Liver (tissue), 9 donors: ENCODE measurements around the gene DHRSX. TPM values are rescaled to one million over a fixed set of nuclear protein-coding genes. Genes with fewer than 3 reads are reported as not detected.

Experiments
- DNase-seq: peaks from one replicate; pipeline ENCODE4 v3.0.0-alpha.2; 2017; ENCODE audit warnings: low spot score
- H3K27ac ChIP-seq, 2 donors: one replicate each; pipeline ENCODE4 v1.7.0; 2013; ENCODE audit warnings: inconsistent platforms in 2 of 2, low read length in 2 of 2, control low read depth in 1 of 2, low read depth in 1 of 2, mild to moderate bottlenecking in 1 of 2
- H3K27me3 ChIP-seq, 4 donors: one replicate each; pipeline versions ENCODE4 v1.6.1 to v1.7.0; 2013; ENCODE audit warnings: low read length in 3 of 4, inconsistent platforms in 1 of 4, mild to moderate bottlenecking in 1 of 4, moderate library complexity in 1 of 4; ENCODE audit not compliant: control insufficient read depth in 4 of 4, insufficient read depth in 4 of 4
- H3K36me3 ChIP-seq, 4 donors: one replicate each; pipeline versions ENCODE4 v1.6.1 to v1.7.0; 2013; ENCODE audit warnings: low read length in 3 of 4, mild to moderate bottlenecking in 3 of 4, low read depth in 1 of 4, moderate library complexity in 1 of 4; ENCODE audit not compliant: control insufficient read depth in 4 of 4, insufficient read depth in 3 of 4
- H3K4me1 ChIP-seq, 4 donors: one replicate each; pipeline versions ENCODE4 v1.6.1 to v1.7.0; 2013; ENCODE audit warnings: low read length in 3 of 4, mild to moderate bottlenecking in 3 of 4, moderate library complexity in 1 of 4; ENCODE audit not compliant: control insufficient read depth in 4 of 4, insufficient read depth in 4 of 4
- H3K4me3 ChIP-seq, 3 donors: one replicate each; pipeline versions ENCODE4 v1.6.1 to v1.7.0; 2013; ENCODE audit warnings: low read length in 3 of 3, control low read depth in 1 of 3, low read depth in 1 of 3, mild to moderate bottlenecking in 1 of 3
- H3K9ac ChIP-seq, 2 donors: one replicate each; pipeline ENCODE4 v1.7.0; 2013; ENCODE audit warnings: low read length in 2 of 2, mild to moderate bottlenecking in 2 of 2, moderate library complexity in 2 of 2, control low read depth in 1 of 2, low read depth in 1 of 2
- H3K9me3 ChIP-seq, 4 donors: one replicate each; pipeline versions ENCODE4 v1.6.1 to v1.7.0; 2013; ENCODE audit warnings: low read length in 3 of 4; ENCODE audit not compliant: control insufficient read depth in 4 of 4
- ATF3 ChIP-seq: IDR thresholded peaks from 2 replicates; pipeline ENCODE4 v1.6.1; 2016; ENCODE audit warnings: antibody characterized with exemption
- CTCF ChIP-seq: fragments of 150-350 bp; IDR thresholded peaks from 2 replicates; pipeline ENCODE4 v1.5.1; 2017; ENCODE audit warnings: improper control_type of control experiment, low read depth, low read length; ENCODE audit not compliant: missing input control
- EGR1 ChIP-seq, 2 donors: IDR thresholded peaks; 2 replicates each; pipeline ENCODE4 v1.6.1; 2016 to 2018; ENCODE audit warnings: antibody characterized with exemption in 2 of 2, low read depth in 2 of 2
- FOXA1 ChIP-seq: IDR thresholded peaks from 2 replicates; pipeline ENCODE4 v1.6.1; 2016; ENCODE audit warnings: antibody characterized with exemption
- FOXA2 ChIP-seq: IDR thresholded peaks from 2 replicates; pipeline ENCODE4 v1.6.1; 2016; ENCODE audit warnings: antibody characterized with exemption
- GABPA ChIP-seq, 2 donors: IDR thresholded peaks in 1 of 2; conservative IDR thresholded peaks in 1 of 2; 2 replicates each; pipeline ENCODE4 v1.6.1; 2016; ENCODE audit warnings: antibody characterized with exemption in 2 of 2, mild to moderate bottlenecking in 1 of 2, moderate library complexity in 1 of 2
- HNF4A ChIP-seq, 2 donors: conservative IDR thresholded peaks; 2 replicates each; pipeline ENCODE4 v1.6.1; 2016; ENCODE audit warnings: antibody characterized with exemption in 2 of 2, mild to moderate bottlenecking in 2 of 2
- HNF4G ChIP-seq: IDR thresholded peaks from 2 replicates; pipeline ENCODE4 v1.6.1; 2016; ENCODE audit warnings: antibody characterized with exemption
- JUND ChIP-seq, 2 donors: IDR thresholded peaks; 2 replicates each; pipeline ENCODE4 v1.6.1; 2016; ENCODE audit warnings: antibody characterized with exemption in 2 of 2
- MAX ChIP-seq: IDR thresholded peaks from 2 replicates; pipeline ENCODE4 v1.6.1; 2016; ENCODE audit warnings: antibody characterized with exemption
- NR2F2 ChIP-seq: IDR thresholded peaks from 2 replicates; pipeline ENCODE4 v1.6.1; 2016; ENCODE audit warnings: antibody characterized with exemption
- RAD21 ChIP-seq, 2 donors: IDR thresholded peaks; 2 replicates each; pipeline ENCODE4 v1.6.1; 2016; ENCODE audit warnings: antibody characterized with exemption in 2 of 2, mild to moderate bottlenecking in 2 of 2
- REST ChIP-seq: IDR thresholded peaks from 2 replicates; pipeline ENCODE4 v1.6.1; 2016; ENCODE audit warnings: antibody characterized with exemption, mild to moderate bottlenecking
- RXRA ChIP-seq, 2 donors: IDR thresholded peaks; 2 replicates each; pipeline ENCODE4 v1.6.1; 2017 to 2018; ENCODE audit warnings: antibody characterized with exemption in 2 of 2, mild to moderate bottlenecking in 1 of 2
- SP1 ChIP-seq: IDR thresholded peaks from 2 replicates; pipeline ENCODE4 v1.6.1; 2018; ENCODE audit warnings: antibody characterized with exemption, mild to moderate bottlenecking
- TAF1 ChIP-seq: conservative IDR thresholded peaks from 2 replicates; pipeline ENCODE4 v1.6.1; 2016; ENCODE audit warnings: antibody characterized with exemption, mild to moderate bottlenecking
- YY1 ChIP-seq: IDR thresholded peaks from 2 replicates; pipeline ENCODE4 v1.6.1; 2016; ENCODE audit warnings: antibody characterized with exemption, mild to moderate bottlenecking
- ZBTB33 ChIP-seq: IDR thresholded peaks from 2 replicates; pipeline ENCODE4 v1.6.1; 2016; ENCODE audit warnings: antibody characterized with exemption
- WGBS: extraction: QIAGEN DNeasy Blood & Tissue Kit; methylation state at CpG from one replicate; pipeline ENCODE4 v1.1.7; 2013; 5-methylcytosine and 5-hydroxymethylcytosine counted together
- polyA plus RNA-seq, 2 donors: library from polyadenylated mRNA; stranded (reverse) in 1 of 2; unstranded in 1 of 2; fragments of 200-250 nt in 1 of 2; fragments of >200 nt in 1 of 2; fragmentation: Nextera tagmentation in 1 of 2; extraction: Ambion mirVana in 1 of 2; gene quantifications; one replicate each; pipeline versions ENCODE4 v1.2.1 to v1.2.3, GENCODE V29; 2013 to 2015
- total RNA-seq, 2 donors: library from RNA; depleted of rRNA; stranded (reverse); fragments of >200 nt; gene quantifications; one replicate each; pipeline ENCODE4 v1.2.3, GENCODE V29; 2014
- donor health status: healthy.
- donor health status: healthy.
- donor health status: healthy.
- donor health status: healthy.
- donor health status: healthy.

The DHRSX gene
- total and polyA plus RNA-seq, 4 donors: 17.2 to 35.2 (median 23.3) TPM

- Histone ChIP-seq H3K4me3 (no peak overlapping the region), H3K9ac (no peak overlapping the region), H3K4me1 (no peaks in the 10 kb centered on the region), H3K27ac (no peak overlapping the region), H3K9me3 (no peaks in the 10 kb centered on the region), H3K27me3 (no peaks in the 10 kb centered on the region), H3K36me3 (no peaks in the 10 kb centered on the region)
- WGBS: 94% methylated on average over 4 of the region's 4 CpGs
- TF ChIP-seq RXRA (IDR thresholded peaks at IDR 0.05) (no peak), NR2F2 (no peak), RAD21 (IDR thresholded peaks at IDR 0.05) (no peak), FOXA2 (no peak), TAF1 (no peak), CTCF (no peak), JUND (IDR thresholded peaks at IDR 0.05) (no peak), FOXA1 (no peak), REST (no peak), HNF4A (conservative IDR thresholded peaks at IDR 0.05) (no peak), HNF4G (no peak), ATF3 (no peak), GABPA (IDR thresholded peaks at IDR 0.05 in 1 of 2, conservative IDR thresholded peaks at IDR 0.05 in 1 of 2) (no peak), MAX (no peak), EGR1 (IDR thresholded peaks at IDR 0.05; ENCODE audit: low read depth in 2 of 2) (no peak), ZBTB33 (no peak), YY1 (no peak), SP1 (no peak)
- no peak for DNase-seq
These were observed 200.9 kb downstream of the DHRSX start for GRCh38 chrX:2299871-2300270.
